GM10248 (cell line): ENCODE results near the gene STK16.

Experiments
- CTCF ChIA-PET: fragments of 300-600 bp; sonication (Branson Sonifier 250); formaldehyde crosslinking; extraction: SDS; loops from one replicate; lab custom pipeline; 2021; ENCODE audit warnings: antibody characterized with exemption; lab: Yijun Ruan, JAX
- POLR2A ChIA-PET: fragments of 350-650 bp; sonication (Branson Sonifier 250); formaldehyde crosslinking; extraction: SDS; loops from one replicate; lab custom pipeline; 2020; ENCODE audit warnings: antibody characterized with exemption; lab: Yijun Ruan, JAX
- DNase-seq: peaks from one replicate; pipeline ENCODE4 v3.0.0; 2012; ENCODE audit errors: extremely low spot score
- TF ChIP-seq, protein P1 (sequence below): IDR thresholded peaks from 2 replicates; pipeline ENCODE4 v1.5.1; 2012; ENCODE audit warnings: mild to moderate bottlenecking, low read depth; ENCODE audit errors: extremely low read depth, missing control alignments, control extremely low read depth

Gene STK16

DNA sequence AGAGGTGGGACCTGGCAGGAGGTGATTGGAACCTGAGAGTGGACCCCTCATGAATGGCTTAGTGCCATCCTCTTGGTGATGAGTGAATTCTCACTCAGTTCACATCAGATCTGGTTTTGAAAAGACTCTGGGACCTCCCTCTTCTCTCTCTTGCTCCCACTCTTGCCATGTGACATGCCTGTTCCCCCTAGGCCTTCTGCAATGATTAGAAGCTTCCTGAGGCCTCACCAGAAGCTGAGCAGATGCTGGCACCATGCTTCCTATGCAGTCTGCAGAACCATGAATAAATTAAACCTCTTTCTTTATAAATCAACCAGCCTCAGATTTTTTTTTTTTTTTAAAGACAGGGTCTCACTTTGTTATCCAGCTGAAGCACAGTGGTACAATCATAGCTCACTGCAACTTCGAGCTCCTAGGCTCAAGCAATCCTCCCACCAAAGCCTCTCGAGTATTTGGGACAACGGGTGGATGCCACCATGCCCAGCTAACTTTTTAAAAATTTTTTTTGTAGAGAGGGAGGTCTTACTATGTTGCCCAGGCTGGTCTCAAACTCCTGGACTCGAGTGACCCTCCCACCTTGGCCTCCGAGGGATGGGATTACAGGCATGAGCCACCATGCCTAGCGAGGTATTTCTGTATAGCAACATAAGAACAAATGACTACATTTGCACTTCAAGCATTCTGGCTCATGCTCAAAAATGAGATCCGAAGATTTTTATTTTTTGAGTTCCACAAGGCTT, 40.7 kb upstream of the STK16 start:
- ChIA-PET POLR2A (no interaction called here), CTCF (interaction anchor here (1.2 to 2.2 kb wide), 5 partner anchors 15 to 90 kb away, joined by 3 to 8 read pairs (median 3); partner anchors contain the start of genes ANKZF1 and ATG9A)
- TF ChIP-seq, protein P1, sequence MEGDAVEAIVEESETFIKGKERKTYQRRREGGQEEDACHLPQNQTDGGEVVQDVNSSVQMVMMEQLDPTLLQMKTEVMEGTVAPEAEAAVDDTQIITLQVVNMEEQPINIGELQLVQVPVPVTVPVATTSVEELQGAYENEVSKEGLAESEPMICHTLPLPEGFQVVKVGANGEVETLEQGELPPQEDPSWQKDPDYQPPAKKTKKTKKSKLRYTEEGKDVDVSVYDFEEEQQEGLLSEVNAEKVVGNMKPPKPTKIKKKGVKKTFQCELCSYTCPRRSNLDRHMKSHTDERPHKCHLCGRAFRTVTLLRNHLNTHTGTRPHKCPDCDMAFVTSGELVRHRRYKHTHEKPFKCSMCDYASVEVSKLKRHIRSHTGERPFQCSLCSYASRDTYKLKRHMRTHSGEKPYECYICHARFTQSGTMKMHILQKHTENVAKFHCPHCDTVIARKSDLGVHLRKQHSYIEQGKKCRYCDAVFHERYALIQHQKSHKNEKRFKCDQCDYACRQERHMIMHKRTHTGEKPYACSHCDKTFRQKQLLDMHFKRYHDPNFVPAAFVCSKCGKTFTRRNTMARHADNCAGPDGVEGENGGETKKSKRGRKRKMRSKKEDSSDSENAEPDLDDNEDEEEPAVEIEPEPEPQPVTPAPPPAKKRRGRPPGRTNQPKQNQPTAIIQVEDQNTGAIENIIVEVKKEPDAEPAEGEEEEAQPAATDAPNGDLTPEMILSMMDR, result no peak
- DNase-seq, result no peak

DNA sequence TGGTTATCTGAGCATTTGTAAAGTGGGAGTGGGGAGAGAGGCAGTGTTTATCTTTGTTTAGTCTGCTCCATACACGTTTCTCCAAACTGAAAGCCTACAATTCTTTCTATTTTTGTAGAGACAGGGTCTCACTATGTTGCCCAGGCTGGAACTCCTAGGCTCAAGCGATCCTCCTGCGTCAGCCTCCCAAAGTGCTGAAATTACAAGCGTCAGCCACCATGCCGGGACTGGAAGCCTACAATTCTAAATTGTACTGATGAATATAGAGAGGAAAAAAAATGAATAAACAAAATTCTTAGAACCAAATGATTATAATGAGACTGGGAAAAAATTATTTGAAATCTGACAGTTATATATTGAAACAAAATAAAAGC, 40.1 kb upstream of the STK16 start:
- ChIA-PET POLR2A (no interaction called here), CTCF (interaction anchor here (1.4 to 2.4 kb wide), 2 partner anchors 23 to 90 kb away, joined by 6 to 8 read pairs; no protein-coding TSS in a partner anchor)
- TF ChIP-seq, protein P1, result no peak
- DNase-seq, result no peak

DNA sequence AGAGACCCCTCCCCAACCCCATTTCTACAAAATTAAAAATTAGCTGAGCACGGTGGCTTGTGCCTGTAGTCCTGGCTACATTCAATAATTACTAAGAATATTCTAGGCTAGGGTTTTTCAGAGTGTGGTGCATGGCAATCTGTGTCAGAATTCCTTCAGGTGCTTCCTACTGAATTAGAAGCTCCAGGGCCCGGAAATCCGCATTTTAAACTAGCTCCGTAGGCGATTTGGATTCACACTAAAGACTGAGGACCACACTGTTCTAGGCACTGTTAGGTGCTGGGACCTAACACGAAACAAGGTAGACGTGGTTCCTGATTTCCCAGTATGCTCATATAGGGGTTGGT, 39.3 kb upstream of the STK16 start:
- POLR2A ChIA-PET, result interaction anchor here (1.0 to 3.1 kb wide), 4 partner anchors 23 to 48 kb away, joined by 3 to 16 read pairs (median 8); partner anchors contain the start of genes ANKZF1, ATG9A, CNPPD1 and TUBA4A
- DNase-seq, result no peak
- CTCF ChIA-PET, result interaction anchor here (0.7 to 2.4 kb wide), 18 partner anchors 9 to 226 kb away, joined by 3 to 8 read pairs (median 4); partner anchors contain the start of gene NHEJ1
- TF ChIP-seq, protein P1, result no peak

DNA sequence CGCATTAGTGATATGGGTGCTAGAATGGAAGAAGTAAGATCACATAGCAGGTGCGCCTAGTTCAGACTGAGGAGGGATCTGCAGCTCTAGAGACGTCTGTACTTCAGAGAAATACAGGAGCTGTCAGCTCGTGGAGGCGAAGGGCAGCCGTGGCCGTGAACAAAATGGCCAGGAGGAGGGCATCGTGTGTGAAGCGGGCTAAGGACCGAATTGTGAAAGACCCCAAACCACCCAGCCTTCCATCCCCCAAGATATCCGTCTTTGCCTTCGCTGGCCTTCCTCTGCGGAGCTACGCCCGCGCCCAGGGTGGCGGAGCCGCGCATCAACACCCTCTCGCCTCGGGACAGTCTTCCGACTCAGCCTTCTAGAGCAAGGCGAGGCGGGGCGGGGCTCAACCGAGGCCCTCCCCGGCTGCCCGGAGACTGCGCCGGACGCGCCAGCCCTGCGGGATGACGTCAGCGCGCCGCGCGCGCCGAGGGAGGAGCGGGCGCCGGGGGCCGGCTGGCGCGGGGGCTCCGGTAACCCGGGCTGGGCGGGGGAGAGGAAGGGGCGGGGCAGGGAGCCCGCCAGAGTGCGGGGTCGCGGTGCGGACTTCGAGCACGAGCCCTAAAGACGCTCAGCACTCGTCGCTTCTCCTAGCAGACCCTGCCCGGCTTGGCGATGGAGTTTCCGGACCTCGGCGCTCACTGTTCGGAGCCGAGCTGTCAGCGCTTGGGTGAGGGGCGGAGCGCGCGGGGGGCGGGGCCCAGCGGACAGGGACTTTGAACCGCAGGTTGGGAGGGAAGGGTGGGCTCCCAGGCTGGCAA, 38.7 kb upstream of the STK16 start, which contains the start of gene ZFAND2B:
Gene ZFAND2B, plus strand, starts transcription at position 455 of the 806 bp plus-strand sequence. Its CDS starts 206 bp downstream, at position 661.
- DNase-seq, result peak; percentile 99
- POLR2A ChIA-PET, result interaction anchor here (1.0 to 3.1 kb wide), 5 partner anchors 10 to 47 kb away, joined by 3 to 16 read pairs (median 4); partner anchors contain the start of genes ANKZF1, ATG9A, CNPPD1 and TUBA4A
- CTCF ChIA-PET, result interaction anchor here (0.7 to 2.4 kb wide), 18 partner anchors 10 to 227 kb away, joined by 3 to 8 read pairs (median 4); partner anchors contain the start of gene NHEJ1
- TF ChIP-seq, protein P1, result no peak

DNA sequence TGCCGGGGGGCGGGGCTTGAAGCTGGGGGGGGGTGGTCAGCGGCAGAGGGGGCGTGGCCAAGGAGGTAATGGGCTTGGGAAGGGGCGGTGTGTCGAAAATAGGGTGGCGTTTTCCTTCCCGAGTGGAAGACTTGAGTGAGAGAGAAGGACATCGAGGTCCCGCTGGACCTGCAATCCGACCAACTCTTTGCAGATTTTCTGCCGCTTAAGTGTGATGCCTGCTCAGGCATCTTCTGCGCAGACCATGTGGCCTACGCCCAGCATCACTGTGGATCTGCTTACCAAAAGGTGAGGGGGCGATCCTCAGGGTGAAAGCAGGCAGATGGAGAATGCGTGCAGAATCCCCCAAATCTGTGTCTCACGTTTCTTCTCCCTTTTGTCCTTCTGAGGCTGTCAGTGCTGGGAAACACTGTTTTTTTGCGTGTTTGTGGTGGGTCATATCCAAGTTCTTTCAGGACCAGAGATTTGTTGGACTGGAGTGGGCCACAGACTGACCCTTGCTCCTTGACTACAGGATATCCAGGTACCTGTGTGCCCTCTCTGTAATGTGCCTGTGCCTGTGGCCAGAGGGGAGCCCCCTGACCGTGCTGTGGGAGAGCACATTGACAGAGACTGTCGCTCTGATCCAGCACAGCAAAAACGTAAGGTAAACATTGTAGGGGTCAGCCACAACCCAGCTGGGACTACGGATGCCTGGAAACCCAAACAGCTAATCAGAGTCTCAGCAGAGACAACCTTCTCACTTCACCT, 38.0 kb upstream of the STK16 start:
- ChIA-PET CTCF (interaction anchor here (1.2 to 2.4 kb wide), 6 partner anchors 13 to 149 kb away, joined by 4 to 10 read pairs (median 6); partner anchors contain the start of gene NHEJ1), POLR2A (interaction anchor here (1.0 to 3.1 kb wide), 3 partner anchors 9 to 47 kb away, joined by 3 to 16 read pairs (median 12); partner anchors contain the start of genes CNPPD1, TUBA4A and TUBA4B)
- DNase-seq, result no peak
- TF ChIP-seq, protein P1, result no peak
